GM20431 (cell line): ENCODE measurements around the gene HCFC1.

ENCODE experiments used
- in situ Hi-C: fragments of 300-500 bp; cut with MseI, MboI; formaldehyde crosslinking; loops from one replicate; pipeline ENCODE4 v1.15.0; 2020; ENCODE audit warnings: low sequenced_read_pairs; ENCODE audit not compliant: unreplicated experiment

The HCFC1 gene

GRCh38 chrX:153927922-153928760 is 43.5 kb downstream of the HCFC1 start:
- in situ Hi-C loops: no loop called here

- in situ Hi-C loops: no loop called here
These were observed 44.0 kb downstream of the HCFC1 start for GRCh38 chrX:153927672-153927921.

- in situ Hi-C loops: no loop called here
These were observed 44.6 kb downstream of the HCFC1 start for GRCh38 chrX:153926858-153927671.

GRCh38 chrX:153926552-153926857 is 45.1 kb downstream of the HCFC1 start:
- in situ Hi-C loops: no loop called here

GRCh38 chrX:153925739-153926551 is 45.7 kb downstream of the HCFC1 start, which contains the start of gene ARHGAP4:
TSS of gene ARHGAP4 (minus strand) at chrX:153926264. CDS start at chrX:153926202, 62 bp downstream.
- in situ Hi-C loops: no loop called here

- in situ Hi-C loops: no loop called here
These were observed 46.3 kb downstream of the HCFC1 start for GRCh38 chrX:153925387-153925738.

- in situ Hi-C loops: no loop called here
These were observed 47.3 kb downstream of the HCFC1 start for GRCh38 chrX:153924149-153924861.

GRCh38 chrX:153922932-153923857 is 48.4 kb downstream of the HCFC1 start:
- in situ Hi-C loops: no loop called here

- in situ Hi-C loops: no loop called here
These were observed 49.8 kb downstream of the HCFC1 start for GRCh38 chrX:153921511-153922446.

GRCh38 chrX:153921070-153921469 is 50.5 kb downstream of the HCFC1 start:
- in situ Hi-C loops: no loop called here

- in situ Hi-C loops: no loop called here
These were observed 51.1 kb downstream of the HCFC1 start for GRCh38 chrX:153920546-153920945.

- in situ Hi-C loops: no loop called here
These were observed 52.3 kb downstream of the HCFC1 start for GRCh38 chrX:153919281-153919680.

GRCh38 chrX:153917869-153918268 is 53.7 kb downstream of the HCFC1 start:
- in situ Hi-C loops: no loop called here

GRCh38 chrX:153913701-153914100 is 57.9 kb downstream of the HCFC1 start:
- in situ Hi-C loops: no loop called here

- in situ Hi-C loops: no loop called here
These were observed 58.4 kb downstream of the HCFC1 start for GRCh38 chrX:153913211-153913610.

- in situ Hi-C loops: no loop called here
These were observed 59.8 kb downstream of the HCFC1 start for GRCh38 chrX:153911798-153912197.

- in situ Hi-C loops: no loop called here
These were observed 61.2 kb downstream of the HCFC1 start for GRCh38 chrX:153910446-153910845.

- in situ Hi-C loops: no loop called here
These were observed 61.6 kb downstream of the HCFC1 start for GRCh38 chrX:153909980-153910360.
